Ecto neural progenitor cell (in vitro differentiated cells): ENCODE measurements around the gene PPP1R14C.

Source experiments
- DNase-seq: peaks from one replicate; pipeline ENCODE4 v3.0.0-alpha.2; 2018; ENCODE audit warnings: low spot score

The PPP1R14C gene

DNA sequence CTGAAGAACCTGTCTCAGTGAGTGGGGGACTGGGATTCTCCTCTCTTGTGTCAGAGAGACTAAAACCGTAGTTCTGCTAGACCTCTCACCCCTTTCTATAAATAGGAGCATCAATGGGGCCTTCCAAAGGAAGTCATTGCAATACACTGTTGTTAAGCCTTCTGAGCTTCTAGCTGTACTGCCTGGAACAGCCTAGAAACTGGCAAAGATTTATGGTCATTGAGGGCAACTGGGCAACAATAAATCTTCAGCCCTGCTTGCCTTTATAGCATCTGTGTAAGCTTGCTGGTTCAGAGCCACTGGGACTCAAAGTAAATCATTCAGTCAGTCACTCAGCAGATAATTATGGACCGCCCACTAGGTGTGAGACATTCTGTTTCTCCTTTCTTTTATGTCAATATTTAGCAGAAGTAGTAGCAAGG lies 53.2 kb downstream of the PPP1R14C start:
- no peak for DNase-seq

DNA sequence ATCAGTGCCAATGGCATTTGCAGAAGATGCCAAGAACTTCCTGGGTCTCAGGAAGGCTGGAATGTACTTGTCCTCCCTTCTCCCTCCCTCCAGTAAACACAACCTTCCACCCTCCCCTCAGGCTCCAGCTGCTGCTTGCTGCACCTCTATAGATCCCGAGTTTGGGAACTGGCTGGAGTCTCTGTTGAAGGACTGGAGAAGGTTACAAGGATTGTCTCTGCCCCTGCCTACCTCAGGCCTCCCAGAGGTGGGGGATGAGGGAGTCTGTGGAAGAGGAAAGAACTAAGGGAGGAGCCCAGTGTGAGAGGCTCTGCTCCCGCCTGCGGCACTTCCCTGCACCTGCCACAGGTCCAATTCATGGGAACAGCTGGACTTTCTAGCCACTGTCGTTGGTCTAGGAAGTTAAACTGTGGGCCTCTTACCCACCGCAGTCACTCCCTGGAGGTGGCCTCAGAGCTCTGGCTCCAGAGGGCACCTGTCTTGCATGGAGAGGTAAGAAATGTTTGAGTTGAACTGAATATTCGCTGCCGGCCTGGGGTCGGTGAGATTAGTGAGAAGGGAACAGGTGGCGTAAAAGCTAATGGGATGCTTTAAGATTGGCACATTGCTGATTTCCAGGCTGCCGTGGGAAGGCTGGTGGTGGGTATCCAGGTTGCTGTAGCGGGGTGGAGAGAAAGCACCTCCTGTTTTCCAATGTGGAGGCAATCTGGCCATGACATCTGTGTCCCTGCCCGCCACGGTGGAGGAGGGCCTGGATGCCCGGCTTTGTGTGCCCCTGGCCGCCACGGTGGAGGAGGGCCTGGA lies 54.3 kb downstream of the PPP1R14C start:
- DNase-seq, result no peak

DNA sequence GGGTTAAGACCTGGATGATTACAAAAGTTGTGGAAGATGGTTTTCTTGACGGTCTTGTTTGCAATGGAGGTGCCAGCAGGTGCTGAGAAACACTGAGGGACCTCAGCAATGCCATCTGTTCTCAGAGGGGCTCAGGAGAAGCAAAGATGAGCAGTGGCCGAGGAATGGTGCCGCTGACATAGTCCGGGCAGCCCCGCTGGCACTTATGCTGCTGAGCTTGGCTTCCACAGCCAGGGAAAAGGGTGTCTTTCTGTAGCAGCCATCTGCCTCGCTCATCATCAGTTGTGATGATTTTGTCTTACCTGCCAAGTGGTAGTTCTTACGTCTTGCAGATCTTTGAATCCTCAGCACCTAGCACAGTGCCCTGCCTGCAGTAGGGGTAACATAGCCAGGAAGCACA lies 55.7 kb downstream of the PPP1R14C start:
- DNase-seq, result no peak

GRCh38 chr6:150199241-150199640 lies 56.4 kb downstream of the PPP1R14C start:
- no peak for DNase-seq

DNA sequence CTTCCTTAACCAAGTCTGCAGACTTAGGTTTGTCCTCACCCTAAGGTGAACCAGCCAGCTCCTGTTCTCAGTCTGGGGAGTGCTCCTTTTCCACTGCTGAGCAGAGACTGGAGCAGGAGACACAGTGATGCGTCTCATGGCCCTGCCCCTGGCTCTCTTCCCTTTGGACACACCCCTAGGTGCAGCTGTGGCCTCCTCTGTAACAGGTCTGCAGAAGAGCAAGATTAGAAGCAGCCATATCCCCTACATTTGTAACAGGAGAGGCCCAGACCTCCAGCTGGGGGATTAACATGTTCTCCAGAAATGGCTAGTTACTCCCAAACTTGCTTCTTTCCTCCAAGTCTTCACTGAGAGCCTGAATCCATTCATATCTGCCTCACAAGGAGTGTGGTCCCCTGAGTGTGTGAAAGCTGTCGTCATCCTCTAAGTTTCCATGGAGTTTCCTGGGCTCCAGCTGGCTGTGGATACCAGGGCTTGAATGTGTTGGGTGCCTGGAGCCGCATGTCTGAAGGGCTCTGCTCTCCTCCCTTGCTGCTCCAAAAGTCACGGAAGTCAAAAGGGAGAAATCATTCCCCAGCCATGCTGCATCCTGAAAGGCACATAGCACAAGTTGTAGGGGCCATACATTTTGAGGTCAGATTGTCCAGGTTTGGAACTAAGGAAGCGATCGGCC lies 57.7 kb downstream of the PPP1R14C start:
- DNase-seq, result no peak

DNA sequence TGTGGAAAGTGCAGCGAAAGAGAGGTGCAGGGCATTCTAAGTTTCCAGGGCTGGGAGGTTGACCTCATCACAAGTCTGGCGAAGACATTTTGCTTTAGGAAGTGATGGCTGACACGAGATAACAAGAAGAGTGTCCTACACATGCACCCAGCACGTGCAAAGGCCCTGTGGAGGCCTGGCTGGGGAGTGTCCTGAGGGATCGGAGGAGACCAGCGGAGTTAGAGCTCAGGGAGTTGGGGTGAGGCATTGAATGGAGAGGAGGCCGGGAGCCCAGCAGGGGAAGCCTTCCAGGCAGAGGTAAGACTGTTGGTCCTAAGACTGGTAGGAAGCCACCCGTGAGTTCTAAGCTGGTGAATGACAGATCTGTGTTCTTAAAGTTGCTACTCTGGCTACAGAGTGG lies 58.4 kb downstream of the PPP1R14C start:
- no peak for DNase-seq

DNA sequence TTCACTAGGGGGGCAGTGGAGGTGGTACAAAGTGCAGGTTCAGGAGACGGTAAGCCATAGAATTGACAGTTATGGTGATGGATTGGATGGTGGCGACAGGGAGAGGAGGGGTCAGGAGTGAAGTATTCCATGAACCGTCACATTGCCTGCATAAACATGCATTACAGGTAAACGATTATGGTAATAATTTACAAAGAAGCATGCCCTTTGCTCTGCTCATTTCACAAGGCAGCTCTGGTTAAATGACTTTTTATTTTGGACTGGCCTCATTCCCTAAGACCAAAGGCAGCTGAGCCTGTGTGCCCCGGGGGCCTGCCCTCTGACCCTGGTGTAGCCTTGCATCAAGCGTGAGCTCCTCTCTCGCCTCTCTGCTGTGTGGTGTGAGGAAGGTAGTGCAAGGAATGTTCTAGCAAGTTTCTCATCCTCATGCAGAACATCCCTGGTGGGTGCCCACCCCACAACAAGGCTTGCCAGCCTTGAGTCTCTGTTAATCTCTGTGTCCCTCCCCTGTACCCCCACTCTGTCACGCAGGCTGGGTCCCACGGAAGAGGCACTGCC lies 59.0 kb downstream of the PPP1R14C start:
- peak; percentile 59 for DNase-seq

DNA sequence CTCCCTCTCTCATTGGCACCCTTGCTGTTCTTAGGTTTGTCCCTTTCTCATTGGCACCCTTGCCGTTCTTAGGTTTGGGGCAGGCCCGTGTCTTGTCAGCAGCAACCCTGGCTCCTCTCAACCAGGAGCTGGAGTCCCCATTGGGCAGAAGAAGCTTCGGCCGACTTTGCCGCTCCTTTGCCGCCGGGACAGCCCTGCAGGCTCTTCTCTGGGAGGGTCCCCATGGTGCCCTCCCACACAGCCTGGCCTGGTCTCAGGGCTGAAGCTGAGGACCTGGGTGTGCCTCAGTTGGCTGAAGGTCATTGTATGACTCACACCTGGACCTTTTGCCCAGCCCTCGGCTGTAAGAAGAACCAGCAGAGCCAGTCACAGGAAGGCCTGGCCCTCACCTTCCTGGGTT lies 59.6 kb downstream of the PPP1R14C start:
- no peak for DNase-seq

GRCh38 chr6:150202934-150203333 lies 60.1 kb downstream of the PPP1R14C start:
- no peak for DNase-seq

DNA sequence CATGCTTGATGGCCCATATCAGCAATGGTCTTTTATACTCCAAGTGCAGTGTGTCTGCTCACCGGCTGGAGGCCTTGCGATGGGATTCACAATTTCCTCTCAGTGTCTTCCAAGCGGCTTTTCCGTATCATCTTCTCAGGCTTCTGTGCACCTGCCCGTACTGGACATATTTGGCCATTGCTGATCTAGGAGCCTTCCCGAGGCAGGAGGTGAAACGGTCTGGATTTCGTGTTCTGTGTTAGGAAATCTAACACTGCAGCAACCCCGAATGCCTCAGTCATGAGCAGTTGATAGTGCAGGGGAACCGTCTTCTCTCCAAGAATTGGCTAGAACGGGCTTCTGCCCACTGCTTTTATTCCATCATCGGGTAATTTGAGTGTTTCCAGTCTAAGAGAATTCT lies 60.5 kb downstream of the PPP1R14C start:
- no peak for DNase-seq

DNA sequence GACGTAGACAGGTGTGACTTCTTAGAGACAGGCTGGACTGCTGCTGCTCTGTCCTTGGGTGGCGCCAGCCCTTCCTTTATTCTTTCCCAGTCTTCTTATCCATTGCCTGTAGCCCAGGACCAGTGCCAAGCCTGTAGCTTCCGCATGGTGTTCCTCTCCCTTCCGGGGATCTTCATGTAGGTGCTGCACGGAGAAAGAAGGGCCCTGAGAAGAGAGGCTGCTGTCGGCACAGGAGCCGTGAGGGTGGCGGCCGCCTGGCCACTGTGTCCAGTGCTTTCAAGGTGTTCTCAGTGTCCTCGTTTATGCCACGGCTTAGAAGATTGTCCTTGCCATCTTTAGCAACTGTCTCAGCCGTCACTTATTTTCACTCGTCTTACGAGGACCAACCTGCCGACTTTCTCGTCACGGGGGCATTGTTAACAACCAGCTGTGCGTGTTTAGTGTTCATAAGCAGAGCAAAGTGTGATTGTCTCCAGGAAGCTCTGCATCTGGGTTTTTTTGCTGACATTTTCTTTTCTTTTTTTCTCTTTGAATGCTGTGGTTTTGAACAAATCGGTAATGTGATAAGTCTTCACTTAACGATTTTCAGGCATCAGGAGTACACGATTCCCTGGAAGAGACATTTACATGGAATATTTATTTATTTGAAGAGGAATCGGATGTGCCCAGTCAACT lies 61.2 kb downstream of the PPP1R14C start:
- no peak for DNase-seq

DNA sequence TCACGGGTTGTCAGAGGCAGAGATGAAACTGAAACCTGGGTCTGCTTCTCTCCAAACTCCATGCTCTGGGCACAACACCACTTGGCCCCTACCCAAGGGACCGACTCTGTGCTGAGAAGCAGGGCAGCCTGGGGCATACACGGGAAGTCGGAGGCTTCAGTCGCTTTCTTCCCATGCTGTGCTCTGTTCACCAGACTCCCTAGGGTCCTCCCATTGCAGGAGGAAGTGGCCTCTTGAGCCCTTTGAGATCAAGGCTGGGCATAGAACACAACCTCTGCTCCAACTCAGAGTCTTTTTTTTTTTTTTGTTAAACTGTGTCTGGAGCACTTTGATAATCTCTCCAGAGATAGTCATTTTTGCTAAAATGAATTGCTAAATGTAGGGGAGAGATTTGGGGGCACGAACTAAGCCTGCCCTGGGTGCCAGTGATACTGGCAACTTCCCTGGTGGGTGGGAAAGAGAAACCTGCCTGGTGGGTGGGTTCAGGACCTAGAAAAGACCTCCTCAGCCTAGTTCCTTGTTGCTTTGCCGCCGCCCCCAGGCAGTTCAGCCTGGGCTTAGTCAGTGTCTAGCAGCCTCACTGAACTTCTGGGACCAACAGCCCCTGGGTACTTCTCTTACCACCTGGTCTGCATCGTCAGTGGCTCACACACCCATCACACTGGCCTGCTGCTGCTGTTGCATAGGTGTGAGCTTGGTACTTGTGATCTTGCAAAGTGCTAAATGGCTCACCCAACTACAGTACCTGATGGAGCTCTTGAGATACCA lies 62.0 kb downstream of the PPP1R14C start:
- DNase-seq, result no peak

DNA sequence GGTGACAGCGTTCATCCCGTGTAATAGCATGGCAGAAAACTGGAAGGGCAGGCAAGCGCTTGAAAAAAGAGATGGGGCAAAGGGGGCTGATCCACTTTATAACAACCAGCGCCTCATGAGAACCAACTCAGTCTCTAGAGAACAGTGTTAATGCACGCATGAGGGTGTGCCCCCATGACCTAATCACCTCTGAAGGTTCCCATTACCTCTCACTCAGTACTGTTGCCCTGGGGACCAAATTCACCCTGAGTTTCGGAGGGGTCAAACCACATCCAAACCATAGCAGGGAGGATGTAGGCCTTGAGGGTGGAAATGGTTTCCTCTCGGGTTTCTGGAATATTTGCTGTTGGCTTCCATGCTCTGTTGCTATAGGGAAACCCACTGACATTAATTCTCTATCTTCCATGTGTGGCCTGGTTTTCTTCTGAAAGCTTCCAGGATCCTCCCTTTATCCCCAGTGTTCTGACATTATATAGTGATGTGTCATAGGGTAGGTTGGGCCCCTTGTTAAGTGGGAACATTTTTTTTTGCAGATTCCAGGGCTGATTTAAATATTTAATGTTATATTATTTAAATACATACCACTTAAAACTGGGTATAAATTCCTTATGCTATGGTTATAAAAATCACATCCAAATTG lies 65.2 kb downstream of the PPP1R14C start:
- DNase-seq, result no peak

DNA sequence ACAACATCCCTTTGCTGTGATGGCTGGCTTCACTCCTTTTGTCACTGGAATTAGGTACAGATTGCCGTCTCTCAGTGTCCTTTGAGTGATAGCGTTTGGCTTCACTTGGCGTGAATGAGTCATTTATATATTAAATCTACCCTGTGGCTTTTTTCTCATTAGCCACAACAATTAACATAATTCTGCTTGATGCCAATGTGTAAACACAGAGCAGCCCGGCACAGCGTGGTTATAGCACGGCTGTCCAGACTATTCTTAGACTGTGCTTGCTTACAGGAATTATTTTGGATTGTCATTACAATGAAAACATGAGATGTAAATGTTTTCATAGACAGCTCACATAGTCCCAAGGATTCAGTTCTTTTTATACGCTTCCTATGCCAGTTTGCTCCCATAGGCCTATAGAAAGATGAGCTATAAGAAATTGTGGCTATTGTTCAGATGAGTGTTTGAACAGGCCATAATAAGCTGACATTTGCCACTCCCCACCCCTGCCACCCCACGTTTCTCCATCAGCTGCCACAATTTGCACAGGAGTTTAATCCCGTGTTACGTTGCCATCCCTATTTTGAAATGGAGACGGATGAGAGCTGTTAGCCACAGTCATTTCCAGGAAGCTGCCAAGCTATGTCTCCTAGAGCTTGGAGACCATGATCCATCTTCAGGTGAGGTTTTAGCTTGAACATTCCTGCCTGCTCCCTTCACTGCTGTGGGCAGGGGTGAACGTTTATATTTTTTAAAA lies 65.9 kb downstream of the PPP1R14C start:
- no peak for DNase-seq

- no peak for DNase-seq
Measured at GRCh38 chr6:150209415-150209814, 66.6 kb downstream of the PPP1R14C start.

GRCh38 chr6:150211700-150212511 lies 69.1 kb downstream of the PPP1R14C start:
- no peak for DNase-seq

DNA sequence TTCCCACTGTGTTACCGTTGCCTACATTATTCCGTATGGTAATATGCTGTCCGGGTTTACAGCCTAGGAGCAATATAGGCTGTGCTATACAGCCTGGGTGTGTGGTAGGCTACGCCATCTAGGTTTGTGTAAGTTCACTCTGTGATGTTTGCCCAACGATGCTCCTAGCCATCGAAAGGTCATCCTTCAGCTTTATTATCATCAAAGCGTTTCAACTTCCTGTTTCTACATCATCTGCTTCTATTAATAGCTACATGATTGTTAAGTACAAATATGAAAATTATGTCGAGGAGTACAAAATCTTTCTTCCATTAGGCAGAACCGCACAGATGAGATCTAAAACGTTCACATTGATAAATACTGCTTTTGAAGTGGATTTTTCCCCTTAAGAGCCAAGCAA lies 69.9 kb downstream of the PPP1R14C start:
- no peak for DNase-seq

DNA sequence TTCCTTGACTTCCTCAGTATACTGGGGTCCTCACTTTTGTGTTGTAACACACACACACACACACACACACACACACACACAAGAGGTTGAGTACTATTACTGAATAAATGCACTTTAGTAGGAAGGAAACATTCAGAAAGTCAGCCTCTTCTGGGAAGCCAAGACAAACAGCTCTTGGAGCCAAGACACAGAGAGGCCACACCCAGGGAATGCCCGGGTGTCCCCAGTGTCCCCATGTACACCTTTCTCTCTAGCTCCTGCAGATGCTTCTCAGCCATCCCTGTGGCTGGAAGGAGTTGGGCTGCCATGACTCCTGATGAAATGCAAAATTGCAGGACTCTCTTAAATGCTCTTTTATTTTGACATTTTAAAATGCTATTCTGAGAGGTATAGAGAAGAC lies 70.5 kb downstream of the PPP1R14C start:
- no peak for DNase-seq

GRCh38 chr6:150214310-150214709 lies 71.5 kb downstream of the PPP1R14C start:
- no peak for DNase-seq
